Measurements from ENCODE around the gene TDRD10. TPM values are rescaled to one million over a fixed set of nuclear protein-coding genes. Genes with fewer than 3 reads are reported as not detected.

The TDRD10 gene
- total RNA-seq, 1 donor from 2014 or later, result not detected

DNA sequence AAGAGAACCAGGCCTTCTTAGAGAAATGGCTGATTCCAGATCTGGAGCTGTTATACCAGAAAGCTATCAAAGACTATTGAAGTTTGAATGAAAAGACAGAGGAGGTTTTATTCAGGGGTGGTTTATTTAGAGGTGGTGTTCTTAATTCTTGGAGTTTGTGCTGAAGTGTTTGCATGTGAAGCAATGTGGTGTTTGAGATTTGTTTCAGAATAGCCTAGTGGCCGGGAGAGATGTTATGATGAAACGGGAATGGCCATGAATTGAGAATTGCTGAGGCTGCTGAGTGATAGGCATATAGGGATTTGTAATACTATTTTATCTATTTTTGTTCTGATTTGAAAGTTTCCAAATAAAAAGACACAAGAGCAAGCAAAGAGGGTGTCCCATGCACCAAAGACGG, 10.7 kb downstream of the TDRD10 start:
- H3K36me3 Mint-ChIP-seq (ENCODE audit: unreplicated experiment), result no peaks in the 10 kb centered on the region
- DNase-seq, result no peak
- H3K4me3 Mint-ChIP-seq (ENCODE audit: unreplicated experiment), result no peak overlapping the region
- no peaks in the 10 kb centered on the region for H3K9me3 Mint-ChIP-seq (ENCODE audit: unreplicated experiment)
- H3K27me3 Mint-ChIP-seq (ENCODE audit: unreplicated experiment), result peaks cover 3% of the 10 kb centered on the region
- H3K4me1 Mint-ChIP-seq (ENCODE audit: low read depth, unreplicated experiment), result no peaks in the 10 kb centered on the region
- H3K27ac Mint-ChIP-seq (ENCODE audit: unreplicated experiment), result no peak overlapping the region
- TF ChIP-seq, protein P1, sequence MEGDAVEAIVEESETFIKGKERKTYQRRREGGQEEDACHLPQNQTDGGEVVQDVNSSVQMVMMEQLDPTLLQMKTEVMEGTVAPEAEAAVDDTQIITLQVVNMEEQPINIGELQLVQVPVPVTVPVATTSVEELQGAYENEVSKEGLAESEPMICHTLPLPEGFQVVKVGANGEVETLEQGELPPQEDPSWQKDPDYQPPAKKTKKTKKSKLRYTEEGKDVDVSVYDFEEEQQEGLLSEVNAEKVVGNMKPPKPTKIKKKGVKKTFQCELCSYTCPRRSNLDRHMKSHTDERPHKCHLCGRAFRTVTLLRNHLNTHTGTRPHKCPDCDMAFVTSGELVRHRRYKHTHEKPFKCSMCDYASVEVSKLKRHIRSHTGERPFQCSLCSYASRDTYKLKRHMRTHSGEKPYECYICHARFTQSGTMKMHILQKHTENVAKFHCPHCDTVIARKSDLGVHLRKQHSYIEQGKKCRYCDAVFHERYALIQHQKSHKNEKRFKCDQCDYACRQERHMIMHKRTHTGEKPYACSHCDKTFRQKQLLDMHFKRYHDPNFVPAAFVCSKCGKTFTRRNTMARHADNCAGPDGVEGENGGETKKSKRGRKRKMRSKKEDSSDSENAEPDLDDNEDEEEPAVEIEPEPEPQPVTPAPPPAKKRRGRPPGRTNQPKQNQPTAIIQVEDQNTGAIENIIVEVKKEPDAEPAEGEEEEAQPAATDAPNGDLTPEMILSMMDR (IDR thresholded peaks at IDR 0.05; ENCODE audit: partially characterized antibody, unreplicated experiment), result no peak

DNA sequence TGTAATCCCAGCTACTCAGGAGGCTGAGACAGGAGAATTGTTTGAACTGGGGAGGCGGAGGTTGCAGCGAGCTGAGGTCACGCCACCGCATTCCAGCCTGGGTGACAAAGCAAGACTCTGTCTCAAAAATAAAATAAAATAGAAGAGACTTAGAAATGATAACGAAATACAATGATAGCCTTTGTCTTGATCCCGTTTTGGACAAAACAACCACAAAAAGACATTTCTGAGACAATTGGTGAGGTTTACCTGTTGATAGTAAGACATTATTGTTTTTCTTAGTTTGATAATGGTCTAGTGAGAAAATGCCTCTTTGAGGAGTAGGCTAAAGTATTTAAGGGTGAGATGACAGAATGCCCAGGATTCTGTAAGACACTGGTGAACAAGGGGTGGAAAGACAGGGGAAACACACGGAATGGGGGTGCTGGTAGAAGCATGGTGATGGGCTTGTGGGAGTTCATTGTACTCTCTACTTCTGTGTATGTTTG, 12.1 kb downstream of the TDRD10 start:
- H3K4me1 Mint-ChIP-seq (ENCODE audit: low read depth, unreplicated experiment), result no peaks in the 10 kb centered on the region
- H3K36me3 Mint-ChIP-seq (ENCODE audit: unreplicated experiment), result no peaks in the 10 kb centered on the region
- H3K9me3 Mint-ChIP-seq (ENCODE audit: unreplicated experiment), result no peaks in the 10 kb centered on the region
- H3K4me3 Mint-ChIP-seq (ENCODE audit: unreplicated experiment), result no peak overlapping the region
- no peak overlapping the region for H3K27ac Mint-ChIP-seq (ENCODE audit: unreplicated experiment)
- TF ChIP-seq, protein P1 (IDR thresholded peaks at IDR 0.05; ENCODE audit: partially characterized antibody, unreplicated experiment), result no peak
- H3K27me3 Mint-ChIP-seq (ENCODE audit: unreplicated experiment), result peaks cover 3% of the 10 kb centered on the region
- no peak for DNase-seq

DNA sequence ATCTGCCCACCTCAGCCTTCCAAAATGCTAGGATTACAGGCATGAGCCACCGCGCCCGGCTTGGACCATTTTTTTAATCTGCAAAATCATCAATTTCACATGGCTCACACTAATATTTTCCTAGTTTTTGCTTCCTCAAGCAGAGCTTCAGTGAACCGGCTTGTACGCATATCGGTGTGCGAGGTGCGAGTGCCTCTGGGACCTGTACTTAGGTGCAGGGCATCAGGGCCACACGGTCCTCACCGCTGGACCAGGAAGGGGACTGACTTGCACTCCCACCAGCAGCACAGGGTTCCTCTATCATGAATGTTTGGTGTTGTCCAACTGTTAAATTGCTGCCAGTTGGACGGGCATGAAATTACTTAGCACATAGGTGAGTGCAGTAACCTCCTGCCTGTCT, 15.6 kb downstream of the TDRD10 start:
- H3K9me3 Mint-ChIP-seq (ENCODE audit: unreplicated experiment), result no peaks in the 10 kb centered on the region
- no peak overlapping the region for H3K4me3 Mint-ChIP-seq (ENCODE audit: unreplicated experiment)
- TF ChIP-seq, protein P1 (IDR thresholded peaks at IDR 0.05; ENCODE audit: partially characterized antibody, unreplicated experiment), result no peak
- no peaks in the 10 kb centered on the region for H3K36me3 Mint-ChIP-seq (ENCODE audit: unreplicated experiment)
- no peak overlapping the region for H3K27ac Mint-ChIP-seq (ENCODE audit: unreplicated experiment)
- DNase-seq, result no peak
- H3K4me1 Mint-ChIP-seq (ENCODE audit: low read depth, unreplicated experiment), result peaks cover 3% of the 10 kb centered on the region
- H3K27me3 Mint-ChIP-seq (ENCODE audit: unreplicated experiment), result peaks cover 3% of the 10 kb centered on the region

DNA sequence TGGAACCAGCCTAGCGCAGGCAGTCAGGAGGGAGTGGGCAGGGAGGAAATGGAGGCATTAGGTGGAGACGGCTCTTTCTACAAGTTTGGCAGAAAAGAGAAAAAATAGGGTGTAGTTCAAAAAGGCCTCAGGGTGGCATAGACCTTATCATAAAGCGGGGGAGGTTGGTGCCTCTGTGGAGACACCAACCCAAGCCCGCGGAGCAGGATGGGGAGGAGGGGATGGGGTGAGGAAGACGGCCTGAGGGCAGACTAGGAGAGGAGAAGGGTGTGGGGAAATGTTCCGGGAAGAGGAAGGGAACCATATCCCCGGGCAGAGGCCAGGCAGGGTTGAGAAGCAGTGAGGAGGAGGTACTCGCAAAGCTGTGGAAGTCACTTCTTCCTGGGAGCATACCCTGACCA, 17.6 kb downstream of the TDRD10 start:
- Mint-ChIP-seq H3K4me1 (ENCODE audit: low read depth, unreplicated experiment) (peaks cover 3% of the 10 kb centered on the region), H3K27me3 (ENCODE audit: unreplicated experiment) (peaks cover 3% of the 10 kb centered on the region), H3K27ac (ENCODE audit: unreplicated experiment) (no peak overlapping the region), H3K9me3 (ENCODE audit: unreplicated experiment) (no peaks in the 10 kb centered on the region), H3K36me3 (ENCODE audit: unreplicated experiment) (no peaks in the 10 kb centered on the region), H3K4me3 (ENCODE audit: unreplicated experiment) (no peak overlapping the region)
- no peak for DNase-seq
- TF ChIP-seq, protein P1 (IDR thresholded peaks at IDR 0.05; ENCODE audit: partially characterized antibody, unreplicated experiment), result no peak

DNA sequence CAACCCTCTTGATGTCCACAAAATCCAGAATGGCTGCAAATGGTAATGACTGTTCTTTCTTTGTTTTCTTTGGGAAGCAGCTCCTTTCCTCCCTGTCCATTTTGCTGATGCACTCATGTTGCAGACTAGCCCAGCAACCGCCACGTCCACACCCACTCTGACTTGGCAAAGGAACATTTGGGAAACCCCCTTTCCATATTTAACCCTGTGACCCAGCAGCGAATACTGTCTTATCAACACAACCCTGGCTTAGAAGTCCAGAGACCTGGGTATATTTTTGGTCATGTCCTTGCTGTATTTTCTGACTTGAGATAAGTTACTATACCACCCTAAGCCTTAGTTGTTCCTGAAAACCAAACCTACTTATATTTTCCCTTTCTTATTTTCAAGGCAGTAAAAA, 18.3 kb downstream of the TDRD10 start:
- no peak for DNase-seq
- Mint-ChIP-seq H3K9me3 (ENCODE audit: unreplicated experiment) (no peaks in the 10 kb centered on the region), H3K36me3 (ENCODE audit: unreplicated experiment) (no peaks in the 10 kb centered on the region), H3K27me3 (ENCODE audit: unreplicated experiment) (peaks cover 3% of the 10 kb centered on the region), H3K27ac (ENCODE audit: unreplicated experiment) (no peak overlapping the region), H3K4me1 (ENCODE audit: low read depth, unreplicated experiment) (peaks cover 3% of the 10 kb centered on the region), H3K4me3 (ENCODE audit: unreplicated experiment) (no peak overlapping the region)
- TF ChIP-seq, protein P1 (IDR thresholded peaks at IDR 0.05; ENCODE audit: partially characterized antibody, unreplicated experiment), result no peak

Measured in glutamatergic neuron (in vitro differentiated cells).